ENCODE measurements around the gene CCDC14. TPM values are rescaled to one million over a fixed set of nuclear protein-coding genes. Genes with fewer than 3 reads are reported as not detected.
"Not testable (repeated sequence)": the region's sequence is repeated elsewhere in the genome, so short reads cannot be mapped to it uniquely, and the experiment has no call there.

The CCDC14 gene
- total and polyA plus RNA-seq, 2 experiments from 2014 or later = 23.2 to 39.0 TPM

DNA sequence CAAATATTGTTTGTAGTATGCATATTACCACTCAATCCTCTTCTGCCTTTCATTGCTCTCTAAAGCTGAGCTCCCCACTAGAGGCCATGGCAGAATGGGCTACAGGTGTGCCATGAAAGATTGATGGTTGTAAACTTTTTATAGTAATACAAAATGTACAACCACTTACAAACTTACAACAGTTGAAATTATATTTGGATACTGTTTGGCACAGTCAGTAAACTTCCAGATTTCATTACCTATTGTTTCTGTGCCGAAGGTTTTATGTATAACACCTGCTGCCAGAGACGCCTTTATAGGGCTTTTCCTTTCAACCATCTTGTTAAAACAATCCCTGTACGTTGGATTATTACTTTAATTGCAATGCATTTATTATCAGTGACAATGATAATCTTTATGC lies 23.9 kb upstream of the CCDC14 start:
- H3K36me3 ChIP-seq (ENCODE audit: low read depth) = no peaks in the 10 kb centered on the region
- peaks cover 49% of the 10 kb centered on the region for H3K27me3 ChIP-seq (replicated peaks; ENCODE audit: insufficient read depth)
- no peaks in the 10 kb centered on the region for H3F3A ChIP-seq (ENCODE audit: insufficient read depth)
- no peak for DNase-seq
- H3K9me2 ChIP-seq (ENCODE audit: insufficient read depth) = no peaks in the 10 kb centered on the region
- H3K4me2 ChIP-seq (ENCODE audit: unreplicated experiment) = no peak overlapping the region
- no peak overlapping the region for H3K27ac ChIP-seq
- H4K20me1 ChIP-seq (ENCODE audit: insufficient read depth) = no peaks in the 10 kb centered on the region
- H3K4me1 ChIP-seq (ENCODE audit: insufficient read depth) = no peaks in the 10 kb centered on the region
- no peak overlapping the region for H3K9ac ChIP-seq
- TF ChIP-seq EZH2 (IDR thresholded peaks at IDR 0.05; ENCODE audit: insufficient read depth, poor library complexity, severe bottlenecking) (no peak), EZH2phosphoT487 (IDR thresholded peaks at IDR 0.05; ENCODE audit: insufficient read depth, low read depth) (no peak)
- no peak overlapping the region for H3K4me3 ChIP-seq
- 61 to 66% methylated on average over 3 of the region's 3 CpGs for WGBS, 2 experiments (ENCODE audit: low coverage in 1 of 2, low lambda C conversion rate in 2 of 2, missing lambda C conversion rate in 2 of 2)
- H2AFZ ChIP-seq = no peak overlapping the region
- no peaks in the 10 kb centered on the region for H3K9me3 ChIP-seq (ENCODE audit: low read depth)
- no peaks in the 10 kb centered on the region for H3K79me2 ChIP-seq (ENCODE audit: insufficient read depth)
- in situ Hi-C loops (cut with MboI) = no loop called here

DNA sequence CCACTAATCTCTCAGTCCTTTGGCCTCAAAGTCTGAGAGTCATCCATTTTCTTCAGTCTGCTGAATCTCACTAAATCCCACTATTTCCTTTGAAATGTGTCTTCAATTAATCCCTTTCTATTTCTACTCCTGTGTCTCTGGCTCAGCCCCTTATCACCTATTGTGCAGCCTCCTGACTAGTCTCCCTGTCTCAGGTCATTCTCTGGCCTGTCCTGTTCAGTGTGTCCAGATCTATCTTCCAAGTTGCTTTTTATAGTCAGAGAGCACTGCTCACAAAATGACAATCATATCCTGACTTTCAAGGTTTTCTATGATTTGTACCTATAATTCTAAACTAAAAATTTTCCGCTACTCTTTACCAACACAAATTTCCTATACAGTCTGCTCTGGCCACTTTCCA lies 23.3 kb upstream of the CCDC14 start:
- H2AFZ ChIP-seq = no peak overlapping the region
- no peaks in the 10 kb centered on the region for H3K9me3 ChIP-seq (ENCODE audit: low read depth)
- H3K4me2 ChIP-seq (ENCODE audit: unreplicated experiment) = no peak overlapping the region
- no peak overlapping the region for H3K9ac ChIP-seq
- no peak overlapping the region for H3K4me3 ChIP-seq
- DNase-seq = no peak
- TF ChIP-seq EZH2 (IDR thresholded peaks at IDR 0.05; ENCODE audit: insufficient read depth, poor library complexity, severe bottlenecking) (no peak), EZH2phosphoT487 (IDR thresholded peaks at IDR 0.05; ENCODE audit: insufficient read depth, low read depth) (no peak)
- H3K27me3 ChIP-seq (replicated peaks; ENCODE audit: insufficient read depth) = peaks cover 43% of the 10 kb centered on the region; the same call in 1 of the 2 replicates
- H3K36me3 ChIP-seq (ENCODE audit: low read depth) = no peaks in the 10 kb centered on the region
- H3K27ac ChIP-seq = no peak overlapping the region
- in situ Hi-C loops (cut with MboI) = no loop called here
- H4K20me1 ChIP-seq (ENCODE audit: insufficient read depth) = no peaks in the 10 kb centered on the region
- no peaks in the 10 kb centered on the region for H3K79me2 ChIP-seq (ENCODE audit: insufficient read depth)
- 86 to 89% methylated on average over 1 of the region's 1 CpG for WGBS, 2 experiments (ENCODE audit: low coverage in 1 of 2, low lambda C conversion rate in 2 of 2, missing lambda C conversion rate in 2 of 2)
- H3K9me2 ChIP-seq (ENCODE audit: insufficient read depth) = no peaks in the 10 kb centered on the region
- no peaks in the 10 kb centered on the region; the same call in 1 of the 2 replicates for H3K4me1 ChIP-seq (ENCODE audit: insufficient read depth)
- H3F3A ChIP-seq (ENCODE audit: insufficient read depth) = no peaks in the 10 kb centered on the region

DNA sequence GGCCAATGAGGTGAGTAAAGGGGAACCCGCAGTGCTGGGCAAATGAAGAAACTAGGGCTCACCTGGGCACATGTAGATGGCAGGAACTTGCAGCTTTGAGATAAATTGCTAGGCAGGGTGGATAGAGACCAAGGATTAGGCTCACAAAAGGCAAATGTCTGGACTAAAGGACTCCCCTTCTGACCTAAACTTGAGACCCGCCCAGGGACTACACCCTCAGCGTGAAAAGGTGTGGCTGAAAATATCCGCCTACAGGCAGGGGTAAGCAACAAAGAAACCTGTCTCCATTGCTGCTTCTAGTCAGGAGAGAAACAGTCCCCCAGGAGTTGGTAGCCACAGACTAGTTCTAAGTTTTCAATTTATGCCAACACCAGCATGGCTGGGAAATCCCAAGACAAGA lies 20.3 kb upstream of the CCDC14 start:
- H3K9me2 ChIP-seq (ENCODE audit: insufficient read depth); H4K20me1 ChIP-seq (ENCODE audit: insufficient read depth); H3K9me3 ChIP-seq (ENCODE audit: low read depth); H3K4me1 ChIP-seq (ENCODE audit: insufficient read depth); H3K4me2 ChIP-seq (ENCODE audit: unreplicated experiment); H3K79me2 ChIP-seq (ENCODE audit: insufficient read depth); H3K4me3 ChIP-seq; H2AFZ ChIP-seq; in situ Hi-C loops (cut with MboI); DNase-seq; H3K36me3 ChIP-seq (ENCODE audit: low read depth); H3K27ac ChIP-seq; H3K9ac ChIP-seq; H3F3A ChIP-seq (ENCODE audit: insufficient read depth): not testable (repeated sequence)
- WGBS, 2 experiments (ENCODE audit: low coverage in 1 of 2, low lambda C conversion rate in 2 of 2, missing lambda C conversion rate in 2 of 2) = 83 to 88% methylated on average over 4 of the region's 4 CpGs
- peaks cover 23% of the 10 kb centered on the region; the same call in 1 of the 2 replicates for H3K27me3 ChIP-seq (replicated peaks; ENCODE audit: insufficient read depth)

DNA sequence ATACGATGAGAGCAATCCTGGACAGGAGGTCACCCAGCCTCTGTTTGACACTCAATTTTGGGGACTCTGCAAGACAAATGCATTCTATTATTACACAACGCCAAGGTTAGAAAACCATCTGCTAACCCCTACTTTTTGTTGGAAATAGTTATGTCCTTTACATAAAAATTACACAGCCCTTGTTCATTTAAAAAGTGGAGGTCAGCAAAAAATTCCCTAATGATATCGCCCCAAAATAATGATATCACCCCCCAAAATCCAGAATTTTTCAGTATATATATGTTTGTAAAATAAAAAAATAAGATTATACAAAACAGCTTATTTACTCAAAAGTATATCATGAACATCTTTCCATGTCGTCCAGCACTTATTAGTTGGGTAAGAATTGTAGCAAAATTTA lies 19.5 kb upstream of the CCDC14 start:
- in situ Hi-C loops (cut with MboI) = no loop called here
- H3K4me2 ChIP-seq (ENCODE audit: unreplicated experiment) = peak overlapping the region; percentile 88

DNA sequence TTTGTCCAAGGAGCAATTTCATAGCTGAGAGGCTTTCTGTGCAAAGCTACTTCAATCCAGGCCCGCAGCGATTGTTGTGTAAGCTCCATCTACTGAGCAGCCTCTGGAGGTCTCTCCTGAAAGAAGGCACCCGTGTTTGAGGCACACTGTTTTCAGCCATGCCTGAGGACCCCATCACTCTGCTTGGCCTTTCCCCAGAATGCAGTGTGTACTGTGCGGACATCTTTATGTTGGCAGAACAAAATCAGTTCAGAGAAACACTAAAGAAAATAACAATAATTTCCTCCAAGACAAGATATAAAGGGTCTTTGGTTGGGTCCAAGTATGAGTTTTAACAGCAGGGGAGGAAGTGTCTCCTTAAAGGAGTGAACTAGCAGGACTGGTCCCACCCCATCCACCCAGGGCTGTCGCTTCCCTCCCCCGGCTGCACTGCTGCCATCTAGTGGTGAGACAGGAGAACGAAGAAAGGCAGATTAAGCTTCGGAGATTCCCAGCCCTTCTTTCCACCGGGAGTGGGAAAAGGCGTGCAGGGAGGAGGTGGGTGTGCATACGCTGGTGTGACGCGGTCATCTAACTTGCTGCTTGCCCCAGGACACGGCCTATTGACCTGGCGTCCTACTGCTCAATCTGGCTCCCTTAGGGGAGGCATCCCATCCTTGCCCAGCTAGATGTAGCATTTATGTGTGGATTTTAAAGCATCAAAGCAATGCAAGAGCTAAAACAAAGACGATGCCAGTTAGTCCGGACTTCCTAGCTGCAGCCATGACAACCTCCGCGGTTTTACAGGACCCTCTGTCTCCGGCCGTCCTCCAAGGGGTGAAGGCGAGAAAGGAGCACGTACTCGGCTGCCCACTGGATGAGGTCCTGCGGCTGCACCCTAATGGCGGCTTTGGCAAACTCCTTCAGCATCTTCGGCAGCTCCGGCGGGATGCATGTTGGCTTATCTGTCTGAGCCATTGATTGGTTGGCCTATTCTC lies 18.8 kb upstream of the CCDC14 start:
- H3K27ac ChIP-seq; H4K20me1 ChIP-seq (ENCODE audit: insufficient read depth); in situ Hi-C loops (cut with MboI); H3K36me3 ChIP-seq (ENCODE audit: low read depth); H3F3A ChIP-seq (ENCODE audit: insufficient read depth); H3K9me2 ChIP-seq (ENCODE audit: insufficient read depth); H3K79me2 ChIP-seq (ENCODE audit: insufficient read depth); H3K9me3 ChIP-seq (ENCODE audit: low read depth): not testable (repeated sequence)
- peak; percentile 56 for DNase-seq
- Histone ChIP-seq H3K4me1 (ENCODE audit: insufficient read depth) (peaks cover 13% of the 10 kb centered on the region), H3K9ac (peak overlapping the region; percentile 55), H3K4me3 (peak overlapping the region; percentile 76), H3K27me3 (replicated peaks; ENCODE audit: insufficient read depth) (peaks cover 23% of the 10 kb centered on the region; the same call in 1 of the 2 replicates), H2AFZ (peak overlapping the region; percentile 95), H3K4me2 (ENCODE audit: unreplicated experiment) (peak overlapping the region; percentile 88)
- 14% methylated on average over 27 of the region's 29 CpGs for WGBS, 2 experiments (ENCODE audit: low coverage in 1 of 2, low lambda C conversion rate in 2 of 2, missing lambda C conversion rate in 2 of 2)

More for the DNA sequence above, 19.5 kb upstream of the CCDC14 start:
- no peak overlapping the region for H3K27ac ChIP-seq
- no peak overlapping the region for H3K9ac ChIP-seq
- H3K9me2 ChIP-seq (ENCODE audit: insufficient read depth) = no peaks in the 10 kb centered on the region
- no peaks in the 10 kb centered on the region for H3K36me3 ChIP-seq (ENCODE audit: low read depth)
- TF ChIP-seq EZH2phosphoT487 (IDR thresholded peaks at IDR 0.05; ENCODE audit: insufficient read depth, low read depth) (no peak), EZH2 (IDR thresholded peaks at IDR 0.05; ENCODE audit: insufficient read depth, poor library complexity, severe bottlenecking) (no peak)
- H4K20me1 ChIP-seq (ENCODE audit: insufficient read depth) = no peaks in the 10 kb centered on the region
- no peak for DNase-seq
- peaks cover 13% of the 10 kb centered on the region for H3K4me1 ChIP-seq (ENCODE audit: insufficient read depth)
- H3K9me3 ChIP-seq (ENCODE audit: low read depth) = no peaks in the 10 kb centered on the region
- peak overlapping the region; percentile 95 for H2AFZ ChIP-seq
- WGBS, 2 experiments (ENCODE audit: low coverage in 1 of 2, low lambda C conversion rate in 2 of 2, missing lambda C conversion rate in 2 of 2) = 74 to 81% methylated on average over 4 of the region's 4 CpGs
- H3K27me3 ChIP-seq (replicated peaks; ENCODE audit: insufficient read depth) = peaks cover 23% of the 10 kb centered on the region; the same call in 1 of the 2 replicates
- no peaks in the 10 kb centered on the region for H3F3A ChIP-seq (ENCODE audit: insufficient read depth)
- H3K79me2 ChIP-seq (ENCODE audit: insufficient read depth) = no peaks in the 10 kb centered on the region
- peak overlapping the region; percentile 76 for H3K4me3 ChIP-seq

DNA sequence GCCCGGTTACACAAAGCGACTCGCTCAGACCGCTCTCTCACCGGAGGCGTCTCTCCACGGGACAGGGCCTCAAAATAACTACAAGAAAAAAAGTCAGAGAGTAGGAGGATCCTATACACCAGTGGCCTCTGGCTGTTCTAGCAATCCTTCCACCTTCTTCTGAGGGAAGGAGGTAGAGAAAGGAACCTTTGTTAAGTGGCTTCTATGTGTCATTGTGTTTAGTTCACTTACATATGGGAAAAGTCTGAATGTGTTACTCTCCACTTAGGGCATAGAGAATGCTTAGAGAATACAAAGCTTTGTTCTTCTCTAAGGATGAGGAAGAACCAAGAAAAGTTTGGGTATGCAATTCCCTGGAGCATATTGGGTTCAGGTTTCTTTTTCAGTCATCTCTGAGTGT lies 15.9 kb upstream of the CCDC14 start:
- H3K4me3 ChIP-seq; H3K9ac ChIP-seq; H4K20me1 ChIP-seq (ENCODE audit: insufficient read depth); H3K36me3 ChIP-seq (ENCODE audit: low read depth); H3K27me3 ChIP-seq (replicated peaks; ENCODE audit: insufficient read depth); H3K9me3 ChIP-seq (ENCODE audit: low read depth); DNase-seq; H3F3A ChIP-seq (ENCODE audit: insufficient read depth); in situ Hi-C loops (cut with MboI); H3K9me2 ChIP-seq (ENCODE audit: insufficient read depth); H3K79me2 ChIP-seq (ENCODE audit: insufficient read depth): not testable (repeated sequence)
- peak overlapping the region; percentile 51 for H3K4me2 ChIP-seq (ENCODE audit: unreplicated experiment)
- H3K4me1 ChIP-seq (ENCODE audit: insufficient read depth) = peaks cover 13% of the 10 kb centered on the region
- H3K27ac ChIP-seq = 0 out of 2 replicates have a peak overlapping the region, but pooled peaks have one; percentile 33
- peak overlapping the region; percentile 29 for H2AFZ ChIP-seq
- WGBS, 2 experiments (ENCODE audit: low coverage in 1 of 2, low lambda C conversion rate in 2 of 2, missing lambda C conversion rate in 2 of 2) = 63 to 83% methylated on average over 2 to 7 of the region's 7 CpGs

All from GM23248 (cell line).